Measurements from ENCODE around the gene B3GAT2. TPM values are rescaled to one million over a fixed set of nuclear protein-coding genes. Genes with fewer than 3 reads are reported as not detected.

B3GAT2 gene
- total RNA-seq, 1 experiment from 2014 or later: 0.05 TPM

GRCh38 chr6:70886661-70887060, 70.2 kb downstream of the B3GAT2 start:
- POLR2A ChIA-PET: no interaction called here
- no peaks in the 10 kb centered on the region for H3K36me3 ChIP-seq (ENCODE audit: control insufficient read depth, insufficient read depth, low read length)
- H3K9me3 ChIP-seq (ENCODE audit: control insufficient read depth, insufficient read depth, low read depth, low read length): no peaks in the 10 kb centered on the region
- CTCF ChIA-PET: no interaction called here
- no peaks in the 10 kb centered on the region; the same call in 1 of the 2 replicates for H3K27me3 ChIP-seq (ENCODE audit: control insufficient read depth, insufficient read depth, low read length)
- intact Hi-C loops (cut with micrococcal nuclease; ENCODE audit: unreplicated experiment): no loop called here
- no peak overlapping the region for H3K4me3 ChIP-seq (ENCODE audit: low read depth in 2 of 2, low read length in 2 of 2)
- ATAC-seq: no peak
- no peak for TF ChIP-seq REST (IDR thresholded peaks at IDR 0.05; ENCODE audit: insufficient read depth in 1 of 2, low read depth in 2 of 2, low read length in 1 of 2)
- no peak for TF ChIP-seq TCF7L2 (IDR thresholded peaks at IDR 0.05; ENCODE audit: low read depth, low read length)
- no peak for TF ChIP-seq CTCF (IDR thresholded peaks at IDR 0.05)
- TF ChIP-seq SIN3A (IDR thresholded peaks at IDR 0.05; ENCODE audit: borderline replicate concordance, insufficient read depth, low read depth, low read length): no peak
- no peak for TF ChIP-seq POLR2AphosphoS5 (IDR thresholded peaks at IDR 0.05; ENCODE audit: low read depth, low read length)
- in situ Hi-C loops (cut with HindIII; ENCODE audit: low pct_unique_long_range_greater_than_20kb, low sequenced_read_pairs): no loop called here
- no peak overlapping the region for H3K27ac ChIP-seq (ENCODE audit: low read length)
- no TSS peak for BruUV-seq (replicated peaks)
- peaks cover 4% of the 10 kb centered on the region; the same call in 1 of the 2 replicates for H3K4me1 ChIP-seq (ENCODE audit: control insufficient read depth, insufficient read depth, low read length)
- DNase-seq (ENCODE audit: low read depth, low spot score): no peak

- ATAC-seq (no peak), DNase-seq (ENCODE audit: low read depth, low spot score) (no peak)
- Histone ChIP-seq H3K9me3 (ENCODE audit: control insufficient read depth, insufficient read depth, low read depth, low read length) (no peaks in the 10 kb centered on the region), H3K4me1 (ENCODE audit: control insufficient read depth, insufficient read depth, low read length) (peaks cover 4% of the 10 kb centered on the region; the same call in 1 of the 2 replicates), H3K36me3 (ENCODE audit: control insufficient read depth, insufficient read depth, low read length) (no peaks in the 10 kb centered on the region), H3K27me3 (ENCODE audit: control insufficient read depth, insufficient read depth, low read length) (no peaks in the 10 kb centered on the region; the same call in 1 of the 2 replicates), H3K4me3 (ENCODE audit: low read depth in 2 of 2, low read length in 2 of 2) (no peak overlapping the region), H3K27ac (ENCODE audit: low read length) (no peak overlapping the region)
- ChIA-PET POLR2A (no interaction called here), CTCF (no interaction called here)
- no peak for TF ChIP-seq REST (IDR thresholded peaks at IDR 0.05; ENCODE audit: insufficient read depth in 1 of 2, low read depth in 2 of 2, low read length in 1 of 2)
- TF ChIP-seq SIN3A (IDR thresholded peaks at IDR 0.05; ENCODE audit: borderline replicate concordance, insufficient read depth, low read depth, low read length): no peak
- no peak for TF ChIP-seq POLR2AphosphoS5 (IDR thresholded peaks at IDR 0.05; ENCODE audit: low read depth, low read length)
- TF ChIP-seq CTCF (IDR thresholded peaks at IDR 0.05): no peak
- TF ChIP-seq TCF7L2 (IDR thresholded peaks at IDR 0.05; ENCODE audit: low read depth, low read length): no peak
- intact Hi-C loops (cut with micrococcal nuclease; ENCODE audit: unreplicated experiment): no loop called here
- no TSS peak for BruUV-seq (replicated peaks)
- in situ Hi-C loops (cut with HindIII; ENCODE audit: low pct_unique_long_range_greater_than_20kb, low sequenced_read_pairs): no loop called here
Observed at GRCh38 chr6:70886071-70886470, 70.8 kb downstream of the B3GAT2 start.
